GM21737 (cell line): ENCODE data around the gene TMEM204.

Experiments
- ATAC-seq: cut with Tn5 transposase; IDR thresholded peaks from one replicate; pipeline ENCODE4 v1.9.1; 2021; ENCODE audit warnings: mild to moderate bottlenecking, moderate library complexity; ENCODE audit not compliant: unreplicated experiment

TMEM204 gene

DNA sequence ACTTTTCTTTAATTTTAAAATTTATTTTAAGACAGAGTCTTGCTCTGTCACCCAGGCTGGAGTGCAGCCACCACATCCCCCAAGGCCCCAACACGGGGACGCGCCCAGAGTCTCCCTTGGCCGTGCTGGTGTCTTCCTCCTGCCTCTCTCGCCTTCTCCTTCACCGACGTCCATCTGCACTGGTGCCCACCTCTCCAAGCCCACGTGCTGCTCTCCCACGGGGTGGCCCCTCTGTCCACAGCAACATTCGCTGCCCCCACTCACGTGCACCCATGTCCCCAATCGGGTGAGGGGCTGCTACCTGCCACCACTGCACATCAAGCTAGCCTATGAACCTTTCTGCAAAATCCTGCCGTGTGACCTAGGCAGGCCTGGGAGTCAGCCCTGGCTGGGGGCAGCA lies 3.1 kb downstream of the TMEM204 start:
- ATAC-seq, result no peak

DNA sequence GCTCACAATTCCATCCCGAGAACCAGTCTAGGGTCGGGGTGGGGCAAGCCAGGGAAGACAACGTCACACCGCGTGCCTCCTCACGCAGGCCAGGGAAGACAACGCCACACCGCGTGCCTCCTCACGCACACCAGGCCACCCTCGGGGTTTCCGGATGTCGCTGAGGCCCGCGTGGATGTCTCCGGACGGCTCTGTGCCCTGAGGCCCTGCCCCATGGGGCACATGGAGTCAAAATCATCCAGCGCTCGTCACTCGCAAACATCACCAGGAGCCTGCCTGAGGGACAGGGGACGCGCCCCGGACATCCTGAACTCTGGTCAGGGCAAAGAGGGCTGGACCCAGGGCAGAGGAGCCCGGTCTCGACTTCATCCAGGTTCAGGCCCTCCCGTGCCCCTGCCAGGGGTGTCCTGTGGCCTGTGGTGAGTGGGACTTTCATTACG lies 3.7 kb downstream of the TMEM204 start:
- no peak for ATAC-seq

DNA sequence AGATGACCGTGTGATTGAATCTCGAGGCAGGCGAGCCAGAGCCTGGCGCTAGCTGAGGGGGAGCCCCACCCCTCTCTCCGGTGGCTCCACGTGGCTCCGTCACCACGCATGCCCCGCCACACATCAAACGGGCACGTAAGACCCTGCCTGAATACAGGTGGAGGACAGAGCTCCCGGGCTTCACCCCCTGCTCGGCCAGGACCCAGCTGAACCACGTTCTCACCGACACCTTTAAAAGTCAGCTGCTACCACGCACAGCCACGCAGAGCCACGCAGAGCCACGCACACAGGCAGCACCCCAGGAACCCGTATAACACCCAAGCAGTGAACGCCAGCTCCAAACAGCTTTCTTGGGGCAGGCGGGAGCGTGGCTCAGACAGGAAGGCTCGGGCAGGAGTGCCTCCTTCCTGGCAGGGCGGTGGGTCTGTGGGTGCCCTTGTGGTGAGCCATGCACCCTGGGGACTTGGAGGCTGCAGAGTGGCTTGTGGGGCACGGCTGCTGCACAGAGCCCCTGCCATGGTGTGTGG lies 4.4 kb downstream of the TMEM204 start:
- no peak for ATAC-seq

DNA sequence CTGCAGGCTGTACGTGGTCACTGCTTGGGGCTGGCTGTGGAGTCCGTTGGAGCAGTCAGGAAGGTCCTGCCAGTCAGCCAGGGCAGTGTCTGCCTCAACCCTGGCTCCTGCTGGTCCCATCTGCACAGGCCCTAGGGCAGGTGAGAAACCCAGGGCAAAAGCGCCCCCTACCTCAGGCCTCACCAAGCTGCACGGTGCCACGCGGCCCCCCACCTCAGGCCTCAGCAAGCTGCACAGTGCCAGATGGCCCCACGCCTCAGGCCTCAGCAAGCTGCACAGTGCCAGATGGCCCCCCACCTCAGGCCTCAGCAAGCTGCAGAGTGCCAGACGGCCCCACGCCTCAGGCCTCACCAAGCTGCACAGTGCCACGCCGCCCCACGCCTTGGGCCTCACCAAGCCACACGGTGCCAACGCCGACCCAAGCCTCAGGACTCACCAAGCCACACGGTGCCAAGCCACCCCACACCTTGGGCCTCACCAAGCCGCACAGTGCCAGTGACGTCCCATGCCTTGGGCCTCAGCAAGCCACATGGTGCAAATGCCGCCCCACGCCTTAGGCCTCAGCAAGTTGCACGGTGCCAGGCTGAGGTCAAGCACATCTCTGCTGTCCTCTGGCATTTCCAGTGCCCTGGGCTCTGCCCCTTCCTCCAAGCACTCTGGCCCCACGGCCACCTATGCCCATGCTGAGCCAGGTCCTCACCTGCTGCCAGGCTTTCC lies 5.5 kb downstream of the TMEM204 start:
- ATAC-seq, result no peak

DNA sequence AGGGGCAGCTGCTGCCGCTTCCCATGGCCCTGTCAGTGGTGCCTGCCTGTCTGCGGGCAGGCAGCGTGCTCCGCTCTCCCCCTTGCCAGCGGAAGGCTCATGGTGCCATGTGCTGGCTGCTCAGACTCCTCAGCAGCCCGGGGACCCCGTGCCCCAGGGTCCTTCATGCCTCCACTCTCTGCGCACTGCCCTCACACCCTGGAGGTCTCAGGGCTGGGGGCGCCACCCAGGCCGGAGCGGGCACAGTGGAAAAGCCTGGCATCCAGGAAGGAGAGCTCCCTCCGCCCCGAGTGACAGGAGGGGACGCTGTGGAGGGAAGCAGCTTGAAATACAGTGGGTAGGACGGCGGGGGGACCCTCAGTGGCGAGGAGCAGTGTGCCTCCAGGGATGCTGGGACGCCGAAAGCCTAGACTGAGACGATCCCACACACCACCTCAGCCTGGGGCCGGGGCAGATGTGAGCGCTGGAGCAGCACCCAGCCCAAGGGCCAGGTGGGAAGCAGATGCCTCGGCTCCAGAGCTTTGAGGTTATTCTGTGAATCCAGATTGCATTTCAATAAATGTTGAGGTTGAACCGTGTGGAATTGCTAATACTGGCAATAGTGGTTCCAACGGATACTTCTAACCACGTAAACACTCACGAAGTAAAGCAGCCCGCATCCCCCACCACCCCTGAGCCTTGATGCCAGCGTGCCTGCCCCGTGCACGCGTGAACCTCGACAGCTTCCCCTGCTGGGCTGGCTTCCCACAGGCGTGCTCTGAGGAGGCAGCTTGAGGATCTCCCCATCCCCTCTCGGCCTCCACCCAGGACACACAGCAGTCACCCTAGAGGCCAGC lies 6.5 kb downstream of the TMEM204 start:
- no peak for ATAC-seq

DNA sequence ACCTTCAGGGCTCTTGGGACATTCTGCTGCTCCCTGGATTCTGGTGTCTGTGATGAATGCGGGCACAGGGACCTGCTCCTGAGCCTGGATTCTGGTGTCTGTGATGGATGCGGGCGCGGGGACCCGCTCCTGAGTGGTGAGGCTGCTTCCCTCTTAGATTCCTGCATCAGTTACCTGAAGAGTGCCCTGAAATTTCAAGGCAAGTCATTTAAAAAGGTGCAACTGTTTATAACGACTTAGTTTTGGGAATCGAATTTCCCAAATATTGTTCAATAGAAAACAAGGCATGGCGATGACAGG lies 7.0 kb downstream of the TMEM204 start:
- ATAC-seq, result no peak

DNA sequence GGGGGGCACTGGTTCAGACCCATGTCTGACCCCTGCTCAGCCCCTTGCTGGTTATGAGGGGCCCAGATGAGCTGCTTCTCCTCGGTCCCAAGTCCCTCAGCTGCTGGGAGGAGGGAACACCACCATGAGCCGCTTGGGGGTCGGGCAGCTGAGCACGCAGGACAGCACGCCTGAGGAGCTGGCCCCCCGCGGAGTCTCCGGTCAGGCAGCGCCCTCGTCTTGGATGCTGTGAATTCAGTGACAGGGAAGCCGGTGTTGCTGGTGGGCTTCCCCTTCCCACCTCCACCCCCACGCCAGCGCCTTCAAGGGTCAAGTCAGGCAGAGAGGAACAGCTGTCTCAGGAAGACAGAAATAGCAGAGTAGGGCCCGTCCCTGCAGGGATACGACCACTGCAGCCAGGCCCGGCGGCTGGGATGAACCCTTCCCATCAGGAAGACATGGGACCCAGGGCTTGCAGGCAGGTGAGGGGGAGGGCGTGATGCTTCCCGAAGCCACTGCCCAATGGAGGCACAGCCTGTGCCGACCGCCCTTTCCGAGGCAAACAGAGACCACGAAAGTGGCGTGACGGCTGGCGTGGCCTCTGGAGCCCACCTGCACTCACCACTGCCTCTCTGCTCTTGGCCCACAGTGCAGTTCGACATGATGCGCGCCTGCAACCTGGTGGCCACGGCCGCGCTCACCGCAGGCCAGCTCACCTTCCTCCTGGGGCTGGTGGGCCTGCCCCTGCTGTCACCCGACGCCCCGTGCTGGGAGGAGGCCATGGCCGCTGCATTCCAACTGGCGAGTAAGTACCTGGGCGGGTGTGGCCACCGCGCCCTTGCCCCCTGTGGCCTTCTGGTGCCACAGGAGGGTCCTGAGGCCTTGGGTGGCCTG lies 8.1 kb downstream of the TMEM204 start:
- no peak for ATAC-seq

DNA sequence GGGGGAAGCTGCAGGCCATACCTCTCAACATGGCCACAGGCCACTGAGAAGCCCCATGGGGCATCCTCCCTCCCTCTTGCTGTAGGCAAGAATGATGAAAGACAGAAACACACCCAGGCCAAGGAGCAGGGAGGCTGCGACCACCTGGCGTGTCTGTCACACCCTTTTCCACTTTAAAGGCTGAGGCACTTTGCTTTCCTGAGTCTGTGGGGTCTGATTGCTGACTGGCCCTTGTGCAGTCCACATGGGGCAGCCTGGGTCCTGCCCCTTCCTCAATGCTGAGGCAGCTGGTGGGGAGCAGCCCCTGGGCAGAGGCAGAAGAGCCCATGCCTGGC lies 8.7 kb downstream of the TMEM204 start:
- no peak for ATAC-seq

DNA sequence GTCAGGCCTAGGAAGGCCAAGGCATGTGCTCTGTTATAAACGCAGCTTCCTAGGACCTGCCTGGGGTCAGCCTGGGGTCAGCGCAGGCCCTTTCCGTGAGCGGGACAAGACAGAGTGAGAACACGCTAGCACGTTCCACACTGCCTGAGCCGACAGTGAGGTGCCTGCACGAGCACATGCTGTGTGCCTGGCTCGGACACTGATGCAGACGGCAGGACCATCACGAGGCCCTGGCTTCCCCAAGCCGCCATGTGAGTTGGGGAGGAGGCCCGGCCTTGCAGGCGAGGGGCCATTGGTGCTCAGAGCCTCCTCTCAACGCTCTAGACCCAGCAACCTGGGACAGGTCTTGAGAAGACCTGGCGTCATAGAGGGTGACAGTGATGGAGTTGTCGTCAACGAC lies 9.1 kb downstream of the TMEM204 start:
- ATAC-seq, result no peak

DNA sequence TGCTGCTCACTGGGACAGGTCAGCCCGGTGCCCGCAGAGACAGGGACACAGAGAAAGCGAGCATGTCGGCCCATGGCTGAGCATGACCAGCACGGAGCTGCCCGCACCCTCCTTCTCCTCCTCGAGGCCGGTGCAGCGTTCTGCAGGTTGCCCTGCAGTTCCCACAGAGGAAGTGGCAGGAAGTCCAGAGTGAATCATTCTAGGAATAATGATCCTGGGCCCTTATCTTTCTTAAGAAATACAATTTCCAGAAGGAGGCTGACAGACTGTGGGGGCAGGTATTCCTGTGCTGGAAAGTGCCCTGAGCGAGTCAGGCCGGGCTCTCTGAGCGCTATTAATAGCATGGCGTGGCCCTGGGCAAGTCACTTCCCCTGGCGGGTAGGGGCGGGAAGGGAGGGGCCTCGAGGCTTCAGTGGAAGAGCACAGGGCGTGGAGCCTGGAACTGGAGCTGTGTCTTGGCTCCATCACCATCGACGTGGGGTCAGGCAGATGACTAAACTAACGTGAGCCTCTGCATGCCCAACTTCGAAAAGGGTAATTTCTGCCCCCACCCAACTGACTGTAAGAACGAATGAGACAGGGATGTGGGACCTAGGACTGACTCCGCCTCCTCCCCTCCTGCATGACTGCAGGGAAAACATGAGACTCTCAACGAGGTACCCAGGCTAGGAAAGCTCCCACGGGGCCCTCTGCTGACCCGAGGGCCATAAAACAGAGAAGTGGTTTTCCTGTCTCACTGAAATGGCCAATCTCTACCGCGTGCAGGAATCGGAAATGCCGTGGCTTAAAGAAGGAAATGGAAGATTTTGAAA lies 9.8 kb downstream of the TMEM204 start:
- no peak for ATAC-seq

DNA sequence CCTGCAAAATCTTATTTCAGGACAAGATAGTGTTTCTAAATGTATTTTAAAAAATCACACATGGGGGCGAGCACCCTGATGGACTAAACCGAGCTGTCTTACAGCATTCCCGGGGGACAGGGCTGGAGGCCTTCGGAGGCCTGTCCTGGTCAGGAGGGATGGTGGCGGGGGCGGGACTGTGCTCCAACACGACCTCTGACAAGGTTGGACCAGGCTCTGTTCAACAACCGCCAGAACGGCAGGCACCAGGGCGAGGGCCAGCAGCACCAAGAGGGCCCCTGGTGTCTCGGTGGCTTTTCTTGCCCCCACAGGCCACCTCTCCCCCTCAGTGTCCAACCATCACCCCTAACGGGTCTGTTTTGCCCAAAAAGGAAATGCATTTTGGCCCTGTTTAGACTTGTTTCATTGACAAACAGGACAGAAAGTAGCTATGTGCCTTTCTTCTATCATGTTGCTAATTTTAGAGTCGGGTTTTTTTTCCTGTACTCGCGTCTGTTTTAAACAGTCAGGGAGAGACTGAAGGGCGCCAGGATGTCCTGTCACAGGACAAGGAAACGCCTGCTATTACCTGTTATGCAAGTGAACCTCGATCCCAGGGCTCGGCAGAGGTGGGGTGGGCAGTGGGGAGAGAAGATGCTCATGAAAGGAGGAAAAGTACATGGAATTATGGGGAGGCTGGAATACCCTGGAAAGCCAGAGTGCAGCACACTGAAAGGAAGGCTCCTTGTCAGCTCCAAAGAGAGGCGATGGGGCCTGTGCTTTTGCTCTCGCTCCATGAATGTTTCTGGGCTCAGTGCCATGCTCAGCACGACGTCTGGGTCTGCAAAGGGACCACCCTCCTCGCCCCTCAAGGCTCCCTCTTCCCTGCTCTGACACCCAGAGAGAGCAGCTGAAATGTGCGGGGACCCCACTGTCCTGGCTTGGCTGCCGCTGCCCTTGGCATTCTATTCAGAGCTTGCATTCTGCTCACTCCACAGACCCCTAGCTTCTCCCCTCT lies 11.9 kb downstream of the TMEM204 start:
- ATAC-seq, result no peak

DNA sequence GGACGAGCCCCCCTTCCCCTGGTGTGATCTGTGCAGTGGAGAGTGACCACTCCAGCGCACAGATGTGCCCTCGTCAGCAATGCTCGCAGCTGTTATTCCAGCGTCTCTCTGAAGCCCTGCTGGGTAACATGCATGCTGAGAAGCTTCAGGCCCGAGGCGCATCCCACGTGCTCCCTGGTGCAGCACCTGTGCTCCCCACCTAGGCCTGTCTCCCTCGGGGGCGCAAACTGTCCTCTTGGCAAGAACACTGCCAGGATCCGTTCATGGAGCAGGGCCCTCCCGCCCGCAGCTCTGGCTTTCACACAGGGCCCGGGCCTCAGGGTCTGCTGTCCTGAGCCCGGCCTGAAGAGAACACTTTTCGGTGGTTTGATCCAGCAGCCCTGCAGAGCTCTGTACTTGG lies 13.0 kb downstream of the TMEM204 start:
- ATAC-seq, result no peak

DNA sequence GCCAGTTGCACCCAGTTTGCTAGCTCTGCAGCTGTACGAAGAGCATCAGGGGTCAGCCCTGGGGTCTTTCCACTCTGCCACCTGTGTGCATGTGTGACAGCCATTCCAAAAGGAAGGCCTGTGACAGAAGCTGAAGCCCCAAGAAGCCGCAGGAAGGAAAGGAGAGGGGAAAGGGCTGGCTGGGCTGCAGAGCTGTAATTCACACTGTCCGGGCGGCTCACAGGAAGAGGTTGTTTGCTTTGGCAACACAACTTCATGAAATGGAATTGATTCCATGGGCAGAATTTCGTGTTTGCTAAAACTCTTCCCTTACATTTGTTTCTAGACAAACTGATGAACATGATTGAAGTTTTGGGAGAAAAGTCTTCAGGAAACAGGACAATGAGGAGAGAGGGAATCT lies 14.8 kb downstream of the TMEM204 start:
- ATAC-seq, result no peak

DNA sequence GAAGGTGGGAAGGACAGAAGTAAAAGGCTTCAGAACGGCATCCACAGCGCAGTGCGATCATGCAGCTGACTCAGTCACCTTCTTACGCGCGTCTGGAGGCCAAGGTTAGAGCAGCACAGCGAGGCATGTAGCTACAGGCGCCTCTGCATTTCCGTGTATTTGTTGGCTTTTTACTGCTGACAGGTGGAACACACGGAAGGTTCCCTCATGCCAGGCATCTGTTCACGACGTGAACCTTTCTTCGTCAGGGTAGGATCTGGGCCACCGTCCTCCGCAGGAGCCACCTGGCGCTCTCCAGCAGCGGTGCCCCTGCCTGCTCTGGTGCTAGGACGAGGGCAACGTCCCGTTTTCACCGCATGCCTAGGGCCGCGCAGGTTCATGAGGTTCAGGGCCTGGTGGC lies 15.3 kb downstream of the TMEM204 start:
- no peak for ATAC-seq

DNA sequence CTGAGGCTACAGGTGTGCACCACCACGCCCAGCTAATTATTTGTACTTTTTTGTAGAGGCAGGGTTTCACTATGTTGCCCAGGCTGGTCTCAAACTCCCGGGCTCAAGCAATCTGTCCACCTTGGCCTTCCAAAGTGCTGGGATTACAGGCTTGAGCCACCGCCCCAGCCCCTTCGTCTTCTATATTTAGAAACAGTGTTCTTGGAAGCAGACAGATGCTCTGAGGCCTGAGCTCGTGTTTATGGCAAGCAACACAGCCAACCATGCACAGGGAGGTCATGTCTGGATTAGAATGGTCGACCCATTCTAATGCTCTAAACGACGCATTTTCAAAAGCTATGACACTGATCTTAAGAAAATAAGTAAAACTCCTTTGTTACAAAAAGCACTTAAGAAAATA lies 16.6 kb downstream of the TMEM204 start:
- ATAC-seq, result no peak

DNA sequence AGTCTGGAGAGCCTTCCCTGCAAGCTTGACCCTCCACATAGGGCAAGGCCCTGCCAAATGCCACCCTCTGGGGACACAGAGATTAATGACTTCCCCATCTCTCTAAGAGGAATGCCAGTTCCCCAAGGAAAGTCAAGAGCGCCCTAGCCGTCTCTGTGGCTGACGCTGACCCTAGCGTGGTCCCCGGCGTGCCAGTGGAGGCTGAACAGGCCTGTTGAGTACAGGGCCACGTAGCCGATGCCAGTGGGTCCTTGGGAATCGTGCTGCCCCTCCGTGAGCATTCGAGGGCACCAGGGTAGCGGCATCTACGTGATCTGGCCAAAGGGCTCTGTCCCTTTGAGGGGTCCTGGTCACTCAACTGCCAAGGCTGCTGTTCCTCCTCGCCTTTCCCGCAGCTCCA lies 17.2 kb downstream of the TMEM204 start:
- ATAC-seq, result no peak

DNA sequence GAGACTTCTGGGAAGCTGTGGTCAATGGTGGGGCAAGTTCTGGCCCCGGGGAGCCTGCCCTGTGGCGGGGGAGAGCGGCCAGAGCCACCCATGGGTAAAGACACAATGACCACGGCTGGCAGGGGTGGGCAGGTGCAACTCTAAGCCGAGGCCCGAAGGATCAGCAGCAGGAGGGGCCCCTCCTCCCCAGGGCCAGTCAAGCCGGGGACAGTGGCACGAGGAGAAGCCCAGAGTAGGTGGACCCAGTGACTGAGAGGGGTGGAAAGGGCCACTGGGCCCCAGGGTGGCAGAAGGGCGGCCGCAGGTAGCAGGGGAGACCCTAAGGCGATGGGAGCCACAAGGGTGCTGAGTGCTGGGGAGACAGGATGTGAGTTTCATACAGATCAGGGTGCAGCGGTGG lies 17.7 kb downstream of the TMEM204 start:
- no peak for ATAC-seq

DNA sequence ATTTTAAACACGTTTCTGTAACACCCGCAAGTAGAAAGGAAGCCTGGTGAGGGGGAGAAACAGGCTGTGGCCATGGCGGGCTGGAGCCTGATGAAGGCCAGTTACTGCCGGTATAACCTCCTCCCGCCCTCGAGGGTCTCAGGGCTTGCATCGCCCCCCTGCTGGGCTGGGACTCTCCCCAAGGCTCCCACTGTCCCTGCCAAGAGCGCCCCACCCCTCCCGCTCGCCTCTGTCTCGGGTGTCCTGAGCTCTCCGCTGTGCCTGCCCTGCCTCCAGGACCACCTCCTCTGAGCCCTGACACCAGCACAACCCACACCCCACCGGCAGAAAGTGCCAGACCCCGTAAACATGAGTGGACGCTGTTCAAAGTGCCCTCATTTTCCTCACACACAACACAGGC lies 18.7 kb downstream of the TMEM204 start:
- no peak for ATAC-seq
